Measurements from ENCODE around the gene HTR4. TPM values are rescaled to one million over a fixed set of nuclear protein-coding genes. Genes with fewer than 3 reads are reported as not detected.

HTR4 gene
- total and polyA plus RNA-seq, 5 donors from 2014 or later = not detected

DNA sequence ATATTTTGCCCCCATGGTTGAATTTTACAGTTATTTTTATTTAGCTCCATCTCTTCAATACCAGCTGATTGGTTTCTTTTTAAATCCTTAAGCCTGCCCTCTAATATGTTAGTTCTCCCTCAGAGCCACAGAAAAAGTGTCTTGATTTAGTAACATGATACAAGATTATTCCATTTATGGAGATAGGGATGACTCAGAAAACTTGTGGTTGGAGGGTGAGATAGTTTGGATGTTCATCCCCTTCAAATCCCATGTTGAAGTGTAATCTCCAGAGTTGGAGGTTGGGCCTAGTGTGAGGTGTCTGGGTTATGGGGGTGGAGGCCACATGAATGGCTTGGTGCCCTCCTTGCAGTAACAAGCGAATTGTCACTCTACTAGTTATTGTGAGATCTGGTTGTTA, 154.9 kb downstream of the HTR4 start:
- Mint-ChIP-seq H3K27ac (no peak overlapping the region), H3K4me3 (no peak overlapping the region), H3K27me3 (peaks cover 5% of the 10 kb centered on the region), H3K4me1 (no peaks in the 10 kb centered on the region), H3K9me3 (peaks cover 0 to 5% (median 0%) of the 10 kb centered on the region in 7 donors), H3K36me3 (no peaks in the 10 kb centered on the region)
- no peaks in the 10 kb centered on the region for H3K4me1 ChIP-seq (ENCODE audit: control insufficient read depth, insufficient read depth, low read length, poor library complexity, severe bottlenecking)
- H3K4me3 ChIP-seq (ENCODE audit: low read depth, low read length) = no peak overlapping the region
- no peak for ATAC-seq (ENCODE audit: low read depth in 2 of 2)
- no peak for DNase-seq
- no peak overlapping the region for H3K27ac ChIP-seq (ENCODE audit: insufficient read depth, low read length, poor library complexity, severe bottlenecking)
- no peaks in the 10 kb centered on the region for H3K9me3 ChIP-seq (ENCODE audit: control insufficient read depth in 2 of 2, low read length in 2 of 2)
- H3K27me3 ChIP-seq (ENCODE audit: control insufficient read depth, insufficient read depth, low read length) = no peaks in the 10 kb centered on the region
- no peaks in the 10 kb centered on the region for H3K36me3 ChIP-seq (ENCODE audit: control insufficient read depth, insufficient read depth, low read length)

DNA sequence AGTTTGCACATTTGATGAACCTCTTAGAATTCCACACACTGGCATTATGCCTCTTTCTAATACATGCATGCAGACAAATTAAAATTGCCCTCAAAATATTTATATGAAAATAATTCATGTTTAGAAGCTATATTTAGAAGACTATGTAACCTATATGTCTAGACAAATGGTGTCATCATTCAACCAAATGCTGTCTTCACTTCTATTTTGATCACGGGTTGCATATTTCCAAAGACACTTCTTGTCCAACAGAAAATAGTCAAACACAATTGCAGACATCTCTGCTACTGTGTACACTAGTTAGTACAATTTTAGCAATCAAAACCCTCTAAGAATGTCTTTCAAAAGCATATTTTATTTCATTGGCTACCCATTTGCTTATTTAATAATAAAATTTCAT, 156.6 kb downstream of the HTR4 start:
- no peaks in the 10 kb centered on the region for H3K4me1 Mint-ChIP-seq
- Histone ChIP-seq H3K27ac (ENCODE audit: insufficient read depth, low read length, poor library complexity, severe bottlenecking) (no peak overlapping the region), H3K36me3 (ENCODE audit: control insufficient read depth, insufficient read depth, low read length) (no peaks in the 10 kb centered on the region), H3K4me1 (ENCODE audit: control insufficient read depth, insufficient read depth, low read length, poor library complexity, severe bottlenecking) (no peaks in the 10 kb centered on the region), H3K27me3 (ENCODE audit: control insufficient read depth, insufficient read depth, low read length) (peaks cover 4% of the 10 kb centered on the region), H3K4me3 (ENCODE audit: low read depth, low read length) (no peak overlapping the region), H3K9me3 (ENCODE audit: control insufficient read depth in 2 of 2, low read length in 2 of 2) (no peaks in the 10 kb centered on the region)
- DNase-seq (no peak), ATAC-seq (ENCODE audit: low read depth in 2 of 2) (no peak)
- peaks cover 5% of the 10 kb centered on the region for H3K27me3 Mint-ChIP-seq
- H3K27ac Mint-ChIP-seq = no peak overlapping the region
- H3K9me3 Mint-ChIP-seq = peaks cover 0 to 5% (median 0%) of the 10 kb centered on the region in 7 donors
- H3K36me3 Mint-ChIP-seq = no peaks in the 10 kb centered on the region
- H3K4me3 Mint-ChIP-seq = no peak overlapping the region

DNA sequence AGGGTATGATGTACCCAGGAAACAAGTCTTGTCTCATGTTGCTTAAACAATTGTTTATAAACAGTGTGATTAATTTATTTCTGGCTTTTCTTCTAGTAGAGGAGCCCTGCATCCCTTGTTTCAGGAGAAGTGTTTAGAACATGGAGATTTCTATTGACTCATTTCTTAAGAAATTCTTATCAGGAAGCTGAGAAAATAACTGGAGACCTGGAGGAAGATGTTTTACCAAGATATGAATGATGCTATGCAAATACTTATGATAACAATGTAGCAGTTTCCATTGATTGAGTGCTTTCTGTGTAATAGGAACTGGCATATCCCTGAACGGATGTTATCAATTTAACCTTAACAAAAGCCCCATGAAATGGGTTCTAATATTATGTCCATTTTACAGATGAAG, 162.0 kb downstream of the HTR4 start:
- Mint-ChIP-seq H3K27me3 (no peaks in the 10 kb centered on the region), H3K9me3 (no peaks in the 10 kb centered on the region), H3K27ac (no peak overlapping the region), H3K4me1 (no peaks in the 10 kb centered on the region), H3K36me3 (no peaks in the 10 kb centered on the region), H3K4me3 (no peak overlapping the region)
- Histone ChIP-seq H3K4me1 (ENCODE audit: control insufficient read depth, insufficient read depth, low read length, poor library complexity, severe bottlenecking) (no peaks in the 10 kb centered on the region), H3K27me3 (ENCODE audit: control insufficient read depth, insufficient read depth, low read length) (peaks cover 9% of the 10 kb centered on the region), H3K27ac (ENCODE audit: insufficient read depth, low read length, poor library complexity, severe bottlenecking) (no peak overlapping the region), H3K36me3 (ENCODE audit: control insufficient read depth, insufficient read depth, low read length) (no peaks in the 10 kb centered on the region), H3K4me3 (ENCODE audit: low read depth, low read length) (no peak overlapping the region), H3K9me3 (ENCODE audit: control insufficient read depth in 2 of 2, low read length in 2 of 2) (no peaks in the 10 kb centered on the region)
- ATAC-seq (ENCODE audit: low read depth in 2 of 2) (no peak), DNase-seq (no peak)

DNA sequence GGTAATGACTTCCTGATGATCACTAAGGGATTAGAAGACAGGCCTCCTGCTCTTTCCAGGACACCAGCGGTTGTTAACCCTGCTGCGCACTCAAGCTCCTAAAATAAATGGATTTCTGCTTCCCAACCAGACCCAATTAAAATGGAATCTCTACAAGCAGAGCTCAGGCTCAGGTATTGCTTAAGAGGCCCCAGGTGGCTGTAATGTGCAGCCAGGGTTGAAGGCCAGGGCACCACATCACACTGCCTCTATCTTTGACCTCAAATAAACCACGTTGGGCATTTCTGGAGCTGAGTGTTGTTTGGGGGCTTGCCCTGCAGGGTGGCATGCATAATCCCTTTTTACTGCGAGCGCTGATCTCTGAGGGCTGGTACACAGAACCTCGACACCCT, 162.5 kb downstream of the HTR4 start:
- H3K4me1 ChIP-seq (ENCODE audit: control insufficient read depth, insufficient read depth, low read length, poor library complexity, severe bottlenecking) = no peaks in the 10 kb centered on the region
- no peaks in the 10 kb centered on the region for H3K36me3 ChIP-seq (ENCODE audit: control insufficient read depth, insufficient read depth, low read length)
- no peaks in the 10 kb centered on the region for H3K27me3 Mint-ChIP-seq
- ATAC-seq (ENCODE audit: low read depth in 2 of 2) (no peak), DNase-seq (no peak)
- no peak overlapping the region for H3K27ac ChIP-seq (ENCODE audit: insufficient read depth, low read length, poor library complexity, severe bottlenecking)
- H3K4me1 Mint-ChIP-seq = no peaks in the 10 kb centered on the region
- no peaks in the 10 kb centered on the region for H3K9me3 Mint-ChIP-seq
- H3K36me3 Mint-ChIP-seq = no peaks in the 10 kb centered on the region
- H3K27me3 ChIP-seq (ENCODE audit: control insufficient read depth, insufficient read depth, low read length) = peaks cover 9% of the 10 kb centered on the region
- no peak overlapping the region for H3K4me3 Mint-ChIP-seq
- no peaks in the 10 kb centered on the region for H3K9me3 ChIP-seq (ENCODE audit: control insufficient read depth in 2 of 2, low read length in 2 of 2)
- no peak overlapping the region for H3K27ac Mint-ChIP-seq
- no peak overlapping the region for H3K4me3 ChIP-seq (ENCODE audit: low read depth, low read length)

DNA sequence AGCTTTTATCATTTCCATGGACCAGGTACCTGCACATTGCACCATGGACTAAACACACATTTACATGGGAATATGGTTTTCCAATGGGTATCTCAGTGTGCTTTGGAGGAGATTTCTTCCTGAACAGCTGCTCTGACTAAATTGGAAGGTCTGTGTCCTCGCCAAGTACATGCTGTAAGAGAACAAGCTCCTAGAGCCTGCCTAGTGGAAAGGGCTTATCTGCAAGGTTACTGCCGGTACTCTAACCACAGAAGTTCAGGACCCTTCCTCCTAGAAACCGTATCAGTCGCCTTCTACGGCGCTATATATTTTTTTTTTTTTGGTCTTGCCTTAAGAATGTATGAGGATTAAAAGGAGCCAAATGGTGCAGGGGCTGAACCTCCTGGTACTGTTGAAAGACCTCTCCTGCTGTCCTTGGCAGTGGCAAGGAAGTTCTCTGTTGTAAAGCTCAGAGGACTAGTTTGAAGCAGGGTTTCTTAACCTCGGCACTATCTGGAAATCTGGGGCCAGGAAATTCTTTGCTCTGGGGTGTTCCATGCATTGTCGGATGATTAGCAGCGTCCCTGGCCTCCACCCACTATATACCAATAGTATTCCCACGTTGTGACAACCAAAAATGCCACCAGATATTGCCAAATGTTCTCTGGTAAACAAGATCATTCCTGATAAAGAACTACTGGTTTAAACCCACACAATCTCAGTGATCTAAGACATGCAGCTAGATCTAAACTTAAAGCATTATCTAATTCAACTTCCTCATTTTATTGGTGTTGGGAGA, 163.1 kb downstream of the HTR4 start:
- peaks cover 9% of the 10 kb centered on the region for H3K27me3 ChIP-seq (ENCODE audit: control insufficient read depth, insufficient read depth, low read length)
- H3K27ac ChIP-seq (ENCODE audit: insufficient read depth, low read length, poor library complexity, severe bottlenecking) = no peak overlapping the region
- no peak overlapping the region for H3K4me3 ChIP-seq (ENCODE audit: low read depth, low read length)
- no peaks in the 10 kb centered on the region for H3K36me3 ChIP-seq (ENCODE audit: control insufficient read depth, insufficient read depth, low read length)
- Mint-ChIP-seq H3K4me3 (no peak overlapping the region), H3K9me3 (no peaks in the 10 kb centered on the region), H3K27ac (no peak overlapping the region), H3K36me3 (no peaks in the 10 kb centered on the region), H3K27me3 (no peaks in the 10 kb centered on the region), H3K4me1 (no peaks in the 10 kb centered on the region)
- no peaks in the 10 kb centered on the region for H3K9me3 ChIP-seq (ENCODE audit: control insufficient read depth in 2 of 2, low read length in 2 of 2)
- ATAC-seq (ENCODE audit: low read depth in 2 of 2) (no peak), DNase-seq (no peak)
- H3K4me1 ChIP-seq (ENCODE audit: control insufficient read depth, insufficient read depth, low read length, poor library complexity, severe bottlenecking) = no peaks in the 10 kb centered on the region

DNA sequence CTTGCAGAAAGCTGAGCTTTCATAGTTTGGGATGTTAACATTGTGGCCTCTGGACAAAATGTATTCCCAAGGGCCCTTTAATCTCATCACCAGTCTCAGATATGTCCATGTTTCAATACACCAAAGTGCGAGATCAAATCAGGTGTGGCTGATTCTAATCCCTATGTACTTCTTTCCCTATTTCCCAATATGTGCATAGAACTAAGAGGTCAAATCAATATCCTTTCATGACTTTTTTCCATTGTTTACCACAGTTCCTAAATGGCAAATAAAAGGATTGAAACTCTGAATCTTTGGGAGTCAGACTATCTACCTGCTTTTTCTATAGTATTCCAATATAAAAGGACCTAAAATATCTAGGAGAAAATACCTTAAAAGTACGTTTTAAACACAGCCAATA, 165.6 kb downstream of the HTR4 start:
- ATAC-seq (ENCODE audit: low read depth in 2 of 2) (no peak), DNase-seq (no peak)
- H3K27me3 Mint-ChIP-seq = peaks cover 4% of the 10 kb centered on the region

DNA sequence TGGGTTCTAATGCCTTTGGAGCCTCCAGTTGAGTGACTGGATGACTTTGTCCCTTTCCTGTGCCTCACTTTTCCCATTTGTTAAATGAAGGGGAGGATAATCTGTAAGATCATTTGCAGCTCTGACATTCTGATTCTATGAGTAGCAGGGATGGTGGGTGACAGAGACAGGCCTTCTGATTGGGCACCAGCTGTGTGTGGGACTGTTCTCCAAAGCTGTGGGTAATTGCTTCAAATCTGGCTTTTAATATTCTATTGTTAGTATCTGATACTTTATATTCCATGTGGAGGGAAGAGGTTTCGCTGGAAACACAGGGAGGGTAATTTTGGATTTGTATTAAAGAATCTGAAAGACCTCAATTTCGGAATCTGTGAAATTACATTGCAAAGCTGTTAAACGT, 167.9 kb downstream of the HTR4 start:
- DNase-seq (no peak), ATAC-seq (ENCODE audit: low read depth in 2 of 2) (no peak)
- Mint-ChIP-seq H3K27me3 (peaks cover 11% of the 10 kb centered on the region), H3K27ac (no peak overlapping the region), H3K9me3 (no peaks in the 10 kb centered on the region), H3K36me3 (no peaks in the 10 kb centered on the region), H3K4me1 (peaks cover 0 to 4% (median 0%) of the 10 kb centered on the region in 4 donors), H3K4me3 (no peak overlapping the region)
- H3K27me3 ChIP-seq (ENCODE audit: control insufficient read depth, insufficient read depth, low read length) = peaks cover 8% of the 10 kb centered on the region
- H3K4me1 ChIP-seq (ENCODE audit: control insufficient read depth, insufficient read depth, low read length, poor library complexity, severe bottlenecking) = no peaks in the 10 kb centered on the region
- no peaks in the 10 kb centered on the region for H3K36me3 ChIP-seq (ENCODE audit: control insufficient read depth, insufficient read depth, low read length)
- H3K9me3 ChIP-seq (ENCODE audit: control insufficient read depth in 2 of 2, low read length in 2 of 2) = no peaks in the 10 kb centered on the region
- no peak overlapping the region for H3K27ac ChIP-seq (ENCODE audit: insufficient read depth, low read length, poor library complexity, severe bottlenecking)
- no peak overlapping the region for H3K4me3 ChIP-seq (ENCODE audit: low read depth, low read length)

More for the DNA sequence above, 165.6 kb downstream of the HTR4 start:
- Histone ChIP-seq H3K27me3 (ENCODE audit: control insufficient read depth, insufficient read depth, low read length) (peaks cover 7% of the 10 kb centered on the region), H3K36me3 (ENCODE audit: control insufficient read depth, insufficient read depth, low read length) (no peaks in the 10 kb centered on the region), H3K27ac (ENCODE audit: insufficient read depth, low read length, poor library complexity, severe bottlenecking) (no peak overlapping the region), H3K4me3 (ENCODE audit: low read depth, low read length) (no peak overlapping the region), H3K4me1 (ENCODE audit: control insufficient read depth, insufficient read depth, low read length, poor library complexity, severe bottlenecking) (no peaks in the 10 kb centered on the region), H3K9me3 (ENCODE audit: control insufficient read depth in 2 of 2, low read length in 2 of 2) (no peaks in the 10 kb centered on the region)
- no peaks in the 10 kb centered on the region for H3K36me3 Mint-ChIP-seq
- no peak overlapping the region for H3K4me3 Mint-ChIP-seq
- H3K4me1 Mint-ChIP-seq = no peaks in the 10 kb centered on the region
- no peak overlapping the region for H3K27ac Mint-ChIP-seq
- no peaks in the 10 kb centered on the region for H3K9me3 Mint-ChIP-seq

DNA sequence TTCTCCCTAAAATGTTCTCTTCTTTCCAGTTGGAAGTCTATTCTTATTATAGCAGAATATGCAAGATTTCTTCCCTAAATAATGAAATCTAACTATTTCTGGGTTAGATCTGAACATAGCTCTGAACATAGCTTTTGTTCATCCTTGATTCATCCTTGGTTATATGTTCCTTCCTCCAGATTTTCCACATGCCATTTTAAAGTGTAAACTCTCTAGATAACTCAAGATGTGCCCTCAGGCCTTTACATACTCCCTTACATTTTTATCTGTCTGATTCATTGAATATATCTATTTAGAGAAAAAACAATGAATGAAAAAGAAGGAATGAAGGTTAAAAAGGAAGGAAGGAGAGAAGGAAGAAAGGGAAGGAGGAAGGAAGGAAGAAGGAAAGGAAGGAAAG, 169.7 kb downstream of the HTR4 start:
- H3K27ac Mint-ChIP-seq = no peak overlapping the region
- H3K4me3 Mint-ChIP-seq = no peak overlapping the region
- H3K4me1 Mint-ChIP-seq = peaks cover 0 to 4% (median 0%) of the 10 kb centered on the region in 4 donors
- ATAC-seq (ENCODE audit: low read depth in 2 of 2) (no peak), DNase-seq (no peak)
- Histone ChIP-seq H3K27ac (ENCODE audit: insufficient read depth, low read length, poor library complexity, severe bottlenecking) (no peak overlapping the region), H3K36me3 (ENCODE audit: control insufficient read depth, insufficient read depth, low read length) (no peaks in the 10 kb centered on the region), H3K27me3 (ENCODE audit: control insufficient read depth, insufficient read depth, low read length) (peaks cover 7% of the 10 kb centered on the region), H3K4me1 (ENCODE audit: control insufficient read depth, insufficient read depth, low read length, poor library complexity, severe bottlenecking) (no peaks in the 10 kb centered on the region), H3K9me3 (ENCODE audit: control insufficient read depth in 2 of 2, low read length in 2 of 2) (no peaks in the 10 kb centered on the region), H3K4me3 (ENCODE audit: low read depth, low read length) (no peak overlapping the region)
- H3K9me3 Mint-ChIP-seq = no peaks in the 10 kb centered on the region
- peaks cover 16% of the 10 kb centered on the region for H3K27me3 Mint-ChIP-seq
- no peaks in the 10 kb centered on the region for H3K36me3 Mint-ChIP-seq

Measured in CD4-positive, CD25-positive, alpha-beta regulatory T cell (primary cell).